Caco-2 (cell line): ENCODE measurements around the gene CALCOCO2. TPM values are rescaled to one million over a fixed set of nuclear protein-coding genes. Genes with fewer than 3 reads are reported as not detected.

Experiments
- BruUV-seq: library from RNA; stranded (reverse); fragments of 400-500 nt; replicated peaks from 2 replicates; lab custom pipeline; 2021; lab: Mats Ljungman, UMichigan
- CTCF ChIA-PET: fragments of 300-600 bp; sonication (Branson Sonifier 250); formaldehyde crosslinking; loops from one replicate; lab custom pipeline; 2022; ENCODE audit warnings: antibody characterized with exemption; lab: Charles Lee
- POLR2A ChIA-PET: fragments of 300-600 bp; sonication (Branson Sonifier 250); formaldehyde crosslinking; loops from one replicate; lab custom pipeline; 2022; ENCODE audit warnings: antibody characterized with exemption; lab: Charles Lee
- DNase-seq, 2 experiments: peaks; one replicate each; pipeline versions ENCODE4 v3.0.0 to v3.0.0-alpha.2; 2020 to 2022
- H3K27me3 ChIP-seq: replicated peaks from 2 replicates; pipeline ENCODE4 v1.6.0; 2011; ENCODE audit warnings: low read length; ENCODE audit not compliant: control insufficient read depth, insufficient read depth
- H3K36me3 ChIP-seq: 2 replicates; pipeline ENCODE4 v1.5.1; 2011; ENCODE audit warnings: low read length; ENCODE audit not compliant: control insufficient read depth, insufficient read depth
- H3K4me1 ChIP-seq: fragments of 250-450 bp; sonication (Bioruptor Pico); 2 replicates; pipeline ENCODE4 v1.5.1; 2020; ENCODE audit warnings: mild to moderate bottlenecking
- H3K4me3 ChIP-seq: 2 replicates; pipeline ENCODE4 v1.5.1; 2011; ENCODE audit warnings: low read depth, mild to moderate bottlenecking, control low read depth, low read length
- H3K9me3 ChIP-seq: fragments of 250-450 bp; sonication (Bioruptor Pico); 2 replicates; pipeline ENCODE4 v1.5.1; 2020; ENCODE audit warnings: mild to moderate bottlenecking, moderate library complexity
- H3K27ac Mint-ChIP-seq: one replicate; pipeline ENCODE4 v1.8.0; 2022; ENCODE audit warnings: mixed read lengths; ENCODE audit not compliant: unreplicated experiment
- H3K27me3 Mint-ChIP-seq: one replicate; pipeline ENCODE4 v1.8.0; 2022; ENCODE audit warnings: mixed read lengths; ENCODE audit not compliant: insufficient read depth, unreplicated experiment
- H3K36me3 Mint-ChIP-seq: one replicate; pipeline ENCODE4 v1.8.0; 2022; ENCODE audit warnings: mild to moderate bottlenecking, mixed read lengths; ENCODE audit not compliant: insufficient read depth, unreplicated experiment
- H3K4me1 Mint-ChIP-seq: one replicate; pipeline ENCODE4 v1.8.0; 2022; ENCODE audit warnings: low read depth, mixed read lengths; ENCODE audit not compliant: unreplicated experiment
- H3K4me3 Mint-ChIP-seq: one replicate; pipeline ENCODE4 v1.8.0; 2022; ENCODE audit warnings: mild to moderate bottlenecking, moderate library complexity, mixed read lengths; ENCODE audit not compliant: unreplicated experiment
- H3K9me3 Mint-ChIP-seq: one replicate; pipeline ENCODE4 v1.8.0; 2022; ENCODE audit warnings: mixed read lengths; ENCODE audit not compliant: unreplicated experiment
- CTCF ChIP-seq, 2 experiments: fragments of 200-600 bp in 1 of 2; IDR thresholded peaks; 1 replicate in 1 of 2; 2 replicates in 1 of 2; pipeline versions ENCODE4 v1.5.1 to v1.8.0; 2011 to 2022; ENCODE audit warnings: antibody characterized with exemption in 1 of 2, control low read depth in 1 of 2, inconsistent platforms in 1 of 2, low read depth in 1 of 2, low read length in 1 of 2, mild to moderate bottlenecking in 1 of 2, moderate library complexity in 1 of 2; ENCODE audit not compliant: insufficient read depth in 1 of 2, severe bottlenecking in 1 of 2, unreplicated experiment in 1 of 2
- intact Hi-C: fragments of 100-400 bp; cut with micrococcal nuclease; formaldehyde crosslinking; loops from one replicate; pipeline ENCODE4 v1.10.0; 2022; ENCODE audit not compliant: unreplicated experiment
- total RNA-seq: library from RNA; stranded (reverse); gene quantifications from 2 replicates; pipeline ENCODE4 v1.2.3, GENCODE V29; 2022

CALCOCO2 gene
- total RNA-seq, 1 experiment from 2014 or later, result 233 TPM

- no peaks in the 10 kb centered on the region for H3K36me3 Mint-ChIP-seq
- TF ChIP-seq CTCF (IDR thresholded peaks at IDR 0.05; ENCODE audit: insufficient read depth in 1 of 2, low read depth in 1 of 2, low read length in 1 of 2, severe bottlenecking in 1 of 2, unreplicated experiment in 1 of 2), result no peak
- Histone ChIP-seq H3K27me3 (no peaks in the 10 kb centered on the region), H3K9me3 (no peaks in the 10 kb centered on the region), H3K36me3 (no peaks in the 10 kb centered on the region), H3K4me1 (peaks cover 15% of the 10 kb centered on the region), H3K4me3 (no peak overlapping the region)
- peak; percentile 57 to 80 for DNase-seq
- BruUV-seq, result no TSS peak
- ChIA-PET POLR2A (no interaction called here), CTCF (interaction anchor here (0.9 to 31.3 kb wide), 6 partner anchors 9 to 223 kb away, joined by 3 to 1184 read pairs (median 5); no protein-coding TSS in a partner anchor)
- no peaks in the 10 kb centered on the region for H3K27me3 Mint-ChIP-seq
- H3K27ac Mint-ChIP-seq, result peak overlapping the region; percentile 34
- H3K4me1 Mint-ChIP-seq, result peaks cover 17% of the 10 kb centered on the region
- H3K9me3 Mint-ChIP-seq, result no peaks in the 10 kb centered on the region
- H3K4me3 Mint-ChIP-seq, result no peak overlapping the region
- intact Hi-C loops, result loop anchor here (1.0 kb wide), 1 partner anchor 70 kb away; no protein-coding TSS in a partner anchor
These were observed 21.7 kb upstream of the CALCOCO2 start for GRCh38 chr17:48809182-48809581.

DNA sequence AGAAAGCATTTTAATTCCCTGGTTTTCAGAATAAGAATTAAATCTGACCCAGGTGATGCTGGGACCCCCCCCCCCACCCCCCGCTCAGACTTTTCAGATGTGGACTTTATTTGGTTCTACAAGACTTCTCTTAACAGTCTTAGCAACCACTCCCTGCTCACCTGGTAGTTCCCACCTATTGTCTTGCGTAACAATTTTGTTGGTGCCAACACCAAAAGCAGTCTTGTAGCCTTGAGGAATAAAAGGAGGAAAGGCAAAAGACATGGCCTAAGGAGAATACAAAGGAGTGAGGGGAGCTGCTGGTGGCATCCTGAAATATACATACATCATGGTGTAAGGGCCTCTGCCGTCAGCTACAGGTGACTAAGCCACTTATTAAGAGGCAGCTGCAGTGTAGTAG lies 18.8 kb upstream of the CALCOCO2 start:
- H3K4me3 Mint-ChIP-seq, result no peak overlapping the region
- peaks cover 2% of the 10 kb centered on the region for H3K27me3 Mint-ChIP-seq
- TF ChIP-seq CTCF (IDR thresholded peaks at IDR 0.05; ENCODE audit: insufficient read depth in 1 of 2, low read depth in 1 of 2, low read length in 1 of 2, severe bottlenecking in 1 of 2, unreplicated experiment in 1 of 2), result no peak
- CTCF ChIA-PET, result interaction anchor here (0.5 to 31.3 kb wide), 9 partner anchors 10 to 634 kb away, joined by 3 to 1184 read pairs (median 5); partner anchors contain the start of gene ATP5MC1
- H3K27ac Mint-ChIP-seq, result no peak overlapping the region
- Histone ChIP-seq H3K36me3 (no peaks in the 10 kb centered on the region), H3K4me1 (peaks cover 16% of the 10 kb centered on the region), H3K4me3 (no peak overlapping the region), H3K27me3 (no peaks in the 10 kb centered on the region), H3K9me3 (no peaks in the 10 kb centered on the region)
- H3K4me1 Mint-ChIP-seq, result peaks cover 18% of the 10 kb centered on the region
- no peaks in the 10 kb centered on the region for H3K36me3 Mint-ChIP-seq
- intact Hi-C loops, result no loop called here
- H3K9me3 Mint-ChIP-seq, result no peaks in the 10 kb centered on the region
- no TSS peak for BruUV-seq
- DNase-seq, result no peak
- POLR2A ChIA-PET, result interaction anchor here (0.7 kb wide), 1 partner anchor 58 kb away, joined by 7 read pairs; no protein-coding TSS in a partner anchor

DNA sequence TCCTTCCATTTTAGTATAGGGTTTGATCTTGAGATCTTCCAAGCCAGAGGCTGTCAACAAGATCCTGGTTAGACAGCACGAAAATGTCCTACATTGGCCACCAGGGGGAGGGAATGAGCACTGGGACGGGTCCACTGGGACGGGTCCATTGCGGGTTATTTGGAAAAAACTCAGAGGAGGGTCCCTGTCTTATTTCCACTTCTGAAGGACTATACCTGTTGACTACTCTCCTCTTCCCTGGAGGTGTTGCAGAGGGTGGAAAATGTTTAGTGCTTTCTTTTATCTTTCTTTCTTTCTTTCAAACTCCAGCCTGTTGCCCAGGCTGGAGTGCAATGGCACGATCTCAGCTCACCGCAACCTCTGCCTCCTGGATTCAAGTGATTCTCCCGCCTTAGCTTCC lies 16.3 kb upstream of the CALCOCO2 start:
- POLR2A ChIA-PET, result interaction anchor here (0.5 to 0.7 kb wide), 4 partner anchors 17 to 696 kb away, joined by 3 to 10 read pairs (median 4); partner anchors contain the start of gene CALCOCO2
- peak; percentile 97 to 99 for TF ChIP-seq CTCF (IDR thresholded peaks at IDR 0.05; ENCODE audit: insufficient read depth in 1 of 2, low read depth in 1 of 2, low read length in 1 of 2, severe bottlenecking in 1 of 2, unreplicated experiment in 1 of 2)
- no peaks in the 10 kb centered on the region for H3K27me3 ChIP-seq
- DNase-seq, result peak; percentile 87 to 94
- no TSS peak for BruUV-seq
- no peaks in the 10 kb centered on the region for H3K9me3 ChIP-seq
- Mint-ChIP-seq H3K27me3 (peaks cover 2% of the 10 kb centered on the region), H3K27ac (no peak overlapping the region), H3K9me3 (no peaks in the 10 kb centered on the region), H3K36me3 (no peaks in the 10 kb centered on the region), H3K4me1 (peaks cover 9% of the 10 kb centered on the region), H3K4me3 (no peak overlapping the region)
- no peak overlapping the region for H3K4me3 ChIP-seq
- H3K36me3 ChIP-seq, result no peaks in the 10 kb centered on the region
- intact Hi-C loops, result loop anchor here (1.0 kb wide), 1 partner anchor 65 kb away; no protein-coding TSS in a partner anchor
- H3K4me1 ChIP-seq, result peaks cover 12% of the 10 kb centered on the region
- CTCF ChIA-PET, result interaction anchor here (0.6 to 31.3 kb wide), 14 partner anchors 10 to 611 kb away, joined by 3 to 1184 read pairs (median 5); partner anchors contain the start of gene ATP5MC1
